ENCODE measurements around the gene CRTC3. TPM values are rescaled to one million over a fixed set of nuclear protein-coding genes. Genes with fewer than 3 reads are reported as not detected.
A peak's percentile ranks its signal among the peaks of the same experiment; 100 is the strongest.

The CRTC3 gene
- total and polyA plus RNA-seq, 4 donors = 5.1 to 16.8 (median 7.6) TPM

GRCh38 chr15:90531147-90531546, 1.4 kb downstream of the CRTC3 start:
- Histone ChIP-seq H3K36me3 (ENCODE audit: control insufficient read depth in 4 of 4, insufficient read depth in 3 of 4, low read depth in 1 of 4, low read length in 3 of 4) (no peaks in the 10 kb centered on the region), H3K27me3 (ENCODE audit: control insufficient read depth in 4 of 4, insufficient read depth in 4 of 4, low read length in 3 of 4) (no peaks in the 10 kb centered on the region), H3K9ac (ENCODE audit: low read depth in 1 of 2, low read length in 2 of 2) (no peak overlapping the region), H3K4me3 (ENCODE audit: low read depth in 1 of 3, low read length in 3 of 3) (peak overlapping the region; percentile 66 to 99 (median 89)), H3K4me1 (ENCODE audit: control insufficient read depth in 4 of 4, insufficient read depth in 4 of 4, low read length in 3 of 4) (peaks cover 0 to 23% (median 15%) of the 10 kb centered on the region in 4 donors), H3K9me3 (ENCODE audit: control insufficient read depth in 4 of 4, low read length in 3 of 4) (no peaks in the 10 kb centered on the region), H3K27ac (ENCODE audit: low read depth in 1 of 2, low read length in 2 of 2) (no peak overlapping the region)
- no peak for TF ChIP-seq HNF4A (conservative IDR thresholded peaks at IDR 0.05)
- DNase-seq (ENCODE audit: low spot score) = no peak
- WGBS = 48% methylated on average over 4 of the region's 4 CpGs

DNA sequence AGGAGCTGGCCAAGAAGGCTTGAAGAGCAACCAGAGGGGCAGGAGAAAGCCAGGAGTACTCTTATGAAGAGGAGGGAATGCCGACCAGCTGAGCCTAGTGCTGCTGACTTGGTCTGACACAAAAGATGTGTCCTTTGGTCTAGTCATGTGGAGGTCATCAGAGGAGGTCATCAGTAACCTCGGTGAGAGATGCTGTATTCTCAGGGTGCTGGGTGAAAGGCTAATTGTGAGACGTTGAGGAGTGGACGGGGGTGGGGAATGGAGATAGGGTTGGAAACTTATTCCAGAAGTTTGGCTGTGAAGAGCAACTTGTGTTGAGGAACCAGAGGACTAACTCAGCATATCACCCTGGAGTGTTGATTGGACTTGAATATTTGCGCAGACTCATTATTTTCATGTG, 5.5 kb downstream of the CRTC3 start:
- 72% methylated on average over 5 of the region's 5 CpGs for WGBS
- H3K27ac ChIP-seq (ENCODE audit: low read depth in 1 of 2, low read length in 2 of 2) = no peak overlapping the region
- H3K9me3 ChIP-seq (ENCODE audit: control insufficient read depth in 4 of 4, low read length in 3 of 4) = no peaks in the 10 kb centered on the region
- no peaks in the 10 kb centered on the region for H3K27me3 ChIP-seq (ENCODE audit: control insufficient read depth in 4 of 4, insufficient read depth in 4 of 4, low read length in 3 of 4)
- H3K4me1 ChIP-seq (ENCODE audit: control insufficient read depth in 4 of 4, insufficient read depth in 4 of 4, low read length in 3 of 4) = peaks cover 0 to 26% (median 21%) of the 10 kb centered on the region in 4 donors
- H3K36me3 ChIP-seq (ENCODE audit: control insufficient read depth in 4 of 4, insufficient read depth in 3 of 4, low read depth in 1 of 4, low read length in 3 of 4) = peaks cover 0 to 4% (median 3%) of the 10 kb centered on the region in 4 donors
- no peak overlapping the region for H3K9ac ChIP-seq (ENCODE audit: low read depth in 1 of 2, low read length in 2 of 2)
- DNase-seq (ENCODE audit: low spot score) = no peak
- H3K4me3 ChIP-seq (ENCODE audit: low read depth in 1 of 3, low read length in 3 of 3) = no peak overlapping the region
- TF ChIP-seq HNF4A (conservative IDR thresholded peaks at IDR 0.05) (no peak), TAF1 (conservative IDR thresholded peaks at IDR 0.05) (no peak), FOXA1 (IDR thresholded peaks at IDR 0.05) (no peak), SP1 (IDR thresholded peaks at IDR 0.05) (no peak), EGR1 (IDR thresholded peaks at IDR 0.05; ENCODE audit: low read depth in 2 of 2) (no peak), CTCF (IDR thresholded peaks at IDR 0.05; ENCODE audit: low read depth, low read length, missing input control) (no peak), NR2F2 (IDR thresholded peaks at IDR 0.05) (no peak), REST (IDR thresholded peaks at IDR 0.05) (no peak), YY1 (IDR thresholded peaks at IDR 0.05) (no peak), JUND (IDR thresholded peaks at IDR 0.05) (no peak), GABPA (IDR thresholded peaks at IDR 0.05 in 1 of 2, conservative IDR thresholded peaks at IDR 0.05 in 1 of 2) (no peak), RXRA (IDR thresholded peaks at IDR 0.05) (no peak), FOXA2 (IDR thresholded peaks at IDR 0.05) (no peak), RAD21 (IDR thresholded peaks at IDR 0.05) (no peak), HNF4G (IDR thresholded peaks at IDR 0.05) (no peak)
- TF ChIP-seq, protein P1, sequence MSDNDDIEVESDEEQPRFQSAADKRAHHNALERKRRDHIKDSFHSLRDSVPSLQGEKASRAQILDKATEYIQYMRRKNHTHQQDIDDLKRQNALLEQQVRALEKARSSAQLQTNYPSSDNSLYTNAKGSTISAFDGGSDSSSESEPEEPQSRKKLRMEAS (IDR thresholded peaks at IDR 0.05) = no peak
- TF ChIP-seq, protein P2, sequence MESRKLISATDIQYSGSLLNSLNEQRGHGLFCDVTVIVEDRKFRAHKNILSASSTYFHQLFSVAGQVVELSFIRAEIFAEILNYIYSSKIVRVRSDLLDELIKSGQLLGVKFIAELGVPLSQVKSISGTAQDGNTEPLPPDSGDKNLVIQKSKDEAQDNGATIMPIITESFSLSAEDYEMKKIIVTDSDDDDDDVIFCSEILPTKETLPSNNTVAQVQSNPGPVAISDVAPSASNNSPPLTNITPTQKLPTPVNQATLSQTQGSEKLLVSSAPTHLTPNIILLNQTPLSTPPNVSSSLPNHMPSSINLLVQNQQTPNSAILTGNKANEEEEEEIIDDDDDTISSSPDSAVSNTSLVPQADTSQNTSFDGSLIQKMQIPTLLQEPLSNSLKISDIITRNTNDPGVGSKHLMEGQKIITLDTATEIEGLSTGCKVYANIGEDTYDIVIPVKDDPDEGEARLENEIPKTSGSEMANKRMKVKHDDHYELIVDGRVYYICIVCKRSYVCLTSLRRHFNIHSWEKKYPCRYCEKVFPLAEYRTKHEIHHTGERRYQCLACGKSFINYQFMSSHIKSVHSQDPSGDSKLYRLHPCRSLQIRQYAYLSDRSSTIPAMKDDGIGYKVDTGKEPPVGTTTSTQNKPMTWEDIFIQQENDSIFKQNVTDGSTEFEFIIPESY (IDR thresholded peaks at IDR 0.05) = no peak
